GM21526 (cell line): ENCODE measurements around the gene CLEC4C.

Experiments
- ATAC-seq: cut with Tn5 transposase; IDR thresholded peaks from one replicate; pipeline ENCODE4 v1.9.1; 2021; ENCODE audit warnings: moderate library complexity; ENCODE audit not compliant: unreplicated experiment, low FRiP score

Gene CLEC4C

DNA sequence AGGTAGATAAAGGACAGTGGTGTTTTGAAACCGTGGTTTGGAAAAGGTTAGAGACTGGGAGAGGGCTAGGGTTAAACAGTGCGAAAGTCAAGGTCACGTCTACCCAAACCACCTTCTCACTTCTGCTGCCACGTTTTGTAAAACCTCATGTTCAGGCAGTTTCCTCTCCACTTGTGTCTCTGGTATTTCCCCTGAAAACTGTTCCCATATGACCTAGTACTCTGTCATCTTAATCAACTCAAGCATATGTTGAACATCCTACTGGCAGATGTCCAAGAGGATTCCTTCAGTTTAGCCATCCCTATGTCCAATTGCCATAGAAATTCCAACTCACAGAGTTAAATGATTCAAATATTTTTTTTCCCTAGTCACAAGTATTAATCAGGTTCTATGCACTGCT is 17.4 kb downstream of the CLEC4C start:
- ATAC-seq = no peak

DNA sequence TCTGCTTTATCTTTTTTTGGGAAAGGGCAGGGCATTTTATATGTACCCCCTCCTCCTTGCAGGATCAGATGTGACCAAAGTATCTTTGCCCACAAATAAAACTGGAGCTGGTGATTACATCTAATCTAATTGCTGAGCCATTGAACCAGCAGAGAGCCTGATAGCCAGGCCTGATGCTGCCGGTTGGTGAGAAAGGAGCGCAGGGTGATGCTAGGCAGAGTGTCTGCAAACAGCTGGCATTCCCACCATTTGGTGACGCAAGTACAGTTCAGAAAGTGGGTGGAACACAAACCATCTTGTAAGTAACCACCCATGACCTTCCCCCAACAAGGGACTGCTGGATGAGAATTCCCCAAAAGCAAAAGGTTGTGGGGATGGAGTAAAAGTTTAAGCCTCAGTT is 23.2 kb downstream of the CLEC4C start:
- ATAC-seq = no peak

DNA sequence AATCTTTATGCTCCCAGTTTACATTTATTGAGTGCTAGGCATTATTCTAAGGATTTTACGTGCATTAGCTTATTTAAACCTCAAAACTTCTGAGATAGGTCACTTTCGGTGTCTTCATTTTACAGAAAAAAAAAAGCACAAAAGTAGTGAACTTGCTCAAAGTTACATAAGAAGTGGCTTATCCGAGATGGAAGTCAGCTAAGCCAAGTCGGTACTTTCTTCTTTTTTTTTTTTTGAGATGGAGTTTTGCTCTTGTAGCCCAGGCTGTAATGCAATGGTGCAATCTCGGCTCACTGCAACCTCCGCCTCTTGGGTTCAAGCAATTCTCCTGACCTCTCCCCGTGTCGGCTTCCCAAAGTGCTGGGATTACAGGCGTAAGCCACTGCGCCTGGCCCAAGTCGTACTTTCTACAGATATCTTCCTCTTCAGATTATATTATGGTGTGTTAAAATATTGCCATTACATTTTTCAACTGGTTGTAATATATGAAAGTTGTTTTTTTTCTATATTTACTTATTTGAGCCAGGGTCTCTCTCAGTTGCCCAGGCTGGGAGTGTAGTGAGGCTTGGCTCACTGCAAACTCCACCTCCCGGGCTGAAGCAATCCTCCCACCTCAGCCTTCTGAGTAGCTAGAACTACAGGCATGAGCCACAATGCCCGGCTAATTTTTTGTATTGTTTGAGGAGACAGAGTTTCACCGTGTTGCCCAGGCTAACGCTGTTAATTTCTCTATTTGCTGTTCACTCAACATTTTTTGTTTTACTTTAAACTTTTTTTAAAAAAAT is 27.0 kb downstream of the CLEC4C start:
- ATAC-seq = no peak

DNA sequence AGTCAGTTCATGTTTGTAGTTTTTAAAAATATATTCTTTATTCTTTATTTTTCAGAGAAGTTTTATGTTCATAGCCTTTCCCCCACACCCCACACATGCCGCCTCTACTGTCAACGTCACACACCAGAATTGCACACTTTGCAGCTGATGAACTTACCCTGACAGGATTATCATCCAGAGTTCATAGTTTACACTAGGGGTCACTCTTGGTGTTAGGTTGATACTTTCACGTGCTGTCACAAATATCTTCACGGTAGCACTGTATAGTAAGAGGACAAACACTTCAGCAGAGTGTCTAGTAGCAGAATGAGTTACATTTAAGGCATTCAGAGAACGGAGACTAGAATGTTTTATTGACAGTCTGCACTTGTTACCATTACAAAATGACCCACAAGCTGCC is 30.8 kb downstream of the CLEC4C start:
- ATAC-seq = no peak

DNA sequence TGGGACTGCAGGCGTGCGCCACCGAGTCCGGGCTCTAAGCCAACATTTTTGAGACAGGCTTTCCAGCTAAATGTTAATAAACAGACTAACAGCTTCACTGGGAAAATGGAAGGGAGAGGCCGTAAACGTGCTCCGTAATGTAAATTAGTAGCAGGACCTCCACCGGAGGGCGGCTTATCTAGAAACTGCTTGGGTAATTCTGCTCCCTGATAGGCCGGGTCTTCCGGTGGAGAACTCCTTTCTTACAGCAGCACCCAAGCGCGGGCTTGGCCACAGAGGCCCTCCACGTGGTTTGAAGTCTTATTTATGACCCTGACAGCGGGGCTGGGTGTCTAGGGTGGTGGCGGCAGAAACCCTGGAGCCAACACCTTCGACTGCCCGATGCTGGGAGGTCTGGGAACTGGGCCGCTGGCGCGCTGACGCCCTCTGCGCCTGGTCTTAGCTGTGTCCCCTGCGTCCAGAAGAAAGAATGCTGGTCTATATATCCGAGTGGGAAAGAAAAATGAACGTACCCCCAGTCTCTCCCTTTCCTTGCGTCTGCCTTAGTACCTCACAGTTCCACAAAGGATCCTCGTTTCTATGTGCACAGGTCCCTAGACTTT is 34.2 kb downstream of the CLEC4C start:
- ATAC-seq = no peak

DNA sequence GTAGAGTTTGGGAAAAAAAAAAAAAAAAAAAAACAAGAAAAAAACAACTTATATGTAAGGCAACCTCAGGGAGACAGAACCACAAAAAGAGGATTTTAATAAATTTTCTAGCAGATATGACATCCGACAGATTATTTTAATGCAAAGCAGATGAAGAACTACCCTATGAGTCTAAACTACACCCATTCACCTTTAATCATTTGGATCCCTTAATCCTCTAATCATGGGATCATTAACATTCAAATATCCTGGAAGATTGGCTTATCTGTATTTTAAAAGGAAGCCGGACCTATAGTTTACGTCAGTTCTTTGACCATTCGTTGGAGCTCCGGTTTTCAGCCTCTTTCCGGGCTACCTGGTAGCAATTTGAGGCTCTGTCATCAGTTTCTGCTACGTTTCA is 36.0 kb downstream of the CLEC4C start, which contains the start of gene DPPA3:
Gene DPPA3 (plus strand): TSS at position 301 of the 400 bp plus-strand sequence. CDS start 138 bp downstream, outside the sequence.
- no peak for ATAC-seq

DNA sequence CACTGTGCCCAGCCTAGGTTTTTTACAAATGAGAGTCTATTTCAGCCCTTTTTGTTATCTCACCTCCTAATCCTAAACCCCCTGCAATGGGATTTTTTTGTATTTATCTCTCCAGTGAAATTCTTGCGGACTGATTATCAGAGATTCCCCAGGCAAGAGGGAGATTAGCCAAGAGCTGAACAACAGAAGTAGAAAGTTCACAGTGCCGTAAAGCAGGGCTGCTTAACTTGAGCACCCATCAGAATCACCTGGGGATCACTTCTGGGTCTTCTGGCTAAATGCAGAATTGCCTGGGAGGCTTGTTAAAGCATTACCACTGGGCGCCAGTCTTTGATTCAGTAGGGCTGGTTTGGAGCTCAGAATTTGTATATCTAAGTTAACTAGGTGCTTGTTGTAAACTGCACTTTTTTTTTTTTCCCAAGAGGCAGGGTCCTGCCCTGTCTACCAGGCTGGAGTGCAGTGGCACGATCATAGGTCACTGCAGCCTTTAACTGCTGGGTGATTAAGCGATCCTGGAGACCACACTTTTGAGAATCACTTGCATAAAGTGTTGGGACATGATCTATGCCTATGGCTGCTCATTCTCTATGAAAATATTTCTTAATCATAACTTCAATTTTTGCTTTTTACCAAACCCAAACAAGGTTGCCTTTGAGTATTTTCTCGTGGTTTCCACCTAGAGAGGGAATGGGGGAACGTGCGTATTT is 37.1 kb downstream of the CLEC4C start:
- no peak for ATAC-seq

DNA sequence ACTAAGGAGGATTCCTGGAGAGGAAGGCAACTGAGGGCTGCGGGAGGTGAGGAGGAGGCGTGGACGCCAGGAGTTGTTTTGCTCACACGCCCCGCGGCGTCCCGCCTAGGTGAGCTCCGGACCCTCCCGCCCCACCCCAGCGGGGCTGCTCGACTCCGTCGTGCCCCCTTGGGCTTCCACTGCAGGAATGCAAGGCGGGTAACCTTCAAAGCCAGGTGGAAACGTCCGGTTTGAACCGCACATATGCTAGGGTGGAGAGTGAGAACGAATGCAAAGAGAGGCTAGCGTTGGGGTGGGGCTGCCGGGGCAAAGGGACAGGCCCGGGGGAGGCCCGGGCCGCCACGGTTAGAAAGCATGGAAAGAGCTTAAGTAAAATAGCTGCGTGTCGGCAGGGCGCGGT is 41.3 kb downstream of the CLEC4C start:
- ATAC-seq = no peak

DNA sequence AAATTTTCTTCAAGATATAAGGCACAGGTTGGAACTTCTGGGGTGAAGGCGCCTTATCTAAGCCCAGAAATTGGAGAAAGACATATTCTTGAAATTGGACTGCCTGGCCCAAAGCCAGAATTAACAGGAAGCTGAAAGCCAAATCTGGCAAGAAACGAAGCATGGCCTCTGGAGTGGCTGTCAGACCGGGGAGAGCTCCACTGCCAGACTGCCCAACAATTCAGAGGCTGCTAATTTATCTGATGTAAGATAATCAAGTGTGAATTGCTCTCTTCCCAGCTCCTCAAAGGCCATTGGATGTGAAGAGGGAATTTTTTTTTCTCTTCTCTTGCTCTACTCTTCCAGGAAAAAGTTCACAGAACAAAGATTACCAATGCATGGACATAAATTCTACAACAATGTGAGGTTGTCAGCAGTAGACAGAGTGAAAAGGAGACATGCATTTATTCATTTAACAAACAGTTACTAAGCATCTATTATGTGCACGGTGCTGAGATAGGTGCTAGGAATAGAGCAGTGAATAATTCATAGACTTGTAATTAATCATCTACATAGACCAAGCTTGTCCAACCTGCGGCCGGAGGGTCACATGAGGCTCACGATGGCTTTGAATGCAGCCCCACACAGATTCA is 51.5 kb downstream of the CLEC4C start, which contains the start of gene GDF3:
Gene GDF3 (minus strand): TSS at position 210 of the 632 bp plus-strand sequence. CDS start 47 bp downstream, at position 163.
- no peak for ATAC-seq

DNA sequence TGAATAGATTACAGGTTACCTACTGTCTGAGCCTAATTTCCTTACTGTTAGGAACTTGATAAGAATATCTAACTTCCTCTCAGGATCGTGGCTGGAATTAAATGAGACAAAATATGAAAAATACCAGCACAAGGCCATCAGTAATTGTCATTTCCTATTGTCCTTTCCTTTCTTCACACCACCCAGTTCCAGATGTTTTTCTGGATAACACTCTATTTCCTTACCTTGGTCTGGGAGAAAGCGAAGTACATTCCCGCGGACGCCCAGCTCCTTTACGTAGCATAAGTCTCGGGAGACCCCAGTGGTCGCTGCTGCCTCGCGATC is 52.0 kb downstream of the CLEC4C start:
- ATAC-seq = no peak

DNA sequence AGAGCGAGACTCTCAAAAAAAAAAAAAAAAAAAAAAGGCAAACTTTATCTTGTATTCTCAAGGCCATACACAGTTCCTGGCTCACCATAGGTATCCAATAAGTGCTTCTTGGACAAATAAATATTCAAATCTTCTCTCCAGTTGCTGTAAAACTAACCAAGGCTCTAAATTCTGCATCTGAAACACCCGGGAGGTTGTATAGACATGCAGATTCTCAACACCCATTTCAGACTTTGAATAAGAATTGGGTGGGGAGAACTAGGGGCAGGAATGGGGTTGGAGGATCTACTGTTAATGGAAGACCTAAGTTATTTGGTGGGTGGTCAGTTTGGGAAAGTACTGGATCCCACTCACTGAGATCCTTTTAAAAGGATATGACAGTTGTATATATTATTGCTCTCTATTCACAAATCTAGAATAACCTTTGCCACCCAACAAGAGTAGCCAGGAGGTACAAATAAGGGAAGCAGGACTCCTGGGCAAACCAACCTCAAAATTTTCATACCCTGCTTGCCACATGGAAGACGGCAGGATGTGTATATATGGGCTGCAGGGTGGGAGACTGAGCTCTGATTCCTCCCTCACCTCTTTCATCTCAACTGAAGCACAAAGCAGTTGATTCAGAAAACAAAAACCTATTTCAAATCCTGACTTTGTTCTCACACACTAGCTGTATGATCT is 52.5 kb downstream of the CLEC4C start:
- no peak for ATAC-seq

DNA sequence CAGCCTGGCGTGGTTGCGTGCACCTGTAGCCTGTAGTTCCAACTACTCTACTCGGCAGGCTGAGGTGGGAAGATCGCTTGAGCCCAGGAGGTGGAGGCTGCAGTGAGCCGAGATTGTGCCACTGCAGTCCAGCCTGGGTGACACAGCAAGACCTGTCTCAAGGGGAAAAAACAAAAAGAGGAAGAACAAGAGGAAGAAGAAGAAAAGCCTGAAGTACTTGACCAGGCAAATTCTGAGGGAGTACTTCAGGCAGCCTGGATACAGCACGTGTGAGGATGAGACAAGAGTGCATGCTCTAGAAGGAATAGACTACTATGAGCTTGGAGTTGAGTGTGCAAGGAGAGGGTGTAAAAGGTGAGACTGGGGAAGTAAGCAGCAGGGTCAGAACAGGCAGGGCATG is 53.4 kb downstream of the CLEC4C start:
- no peak for ATAC-seq

DNA sequence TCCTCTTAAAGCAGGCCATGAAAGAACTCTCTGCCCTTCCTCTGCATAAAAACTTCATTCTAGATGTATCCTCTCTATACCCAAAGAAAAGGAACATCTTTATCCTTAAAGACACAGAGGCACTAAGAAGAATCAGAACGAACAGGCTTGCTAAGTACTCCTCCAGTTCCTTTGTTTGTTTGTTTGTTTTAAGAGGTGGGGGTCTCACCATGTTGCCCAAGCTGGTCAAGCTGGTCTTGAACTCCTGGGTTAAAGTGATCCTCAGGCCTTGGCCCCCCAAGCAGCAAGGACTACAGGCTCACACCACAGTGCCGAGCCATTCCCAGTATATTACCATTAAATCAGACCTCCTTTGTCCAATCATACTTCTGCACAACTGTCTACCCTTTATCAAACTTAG is 65.6 kb downstream of the CLEC4C start:
- ATAC-seq = no peak
